ENCODE data around the gene COA4. TPM values are rescaled to one million over a fixed set of nuclear protein-coding genes. Genes with fewer than 3 reads are reported as not detected.

Gene COA4
- total RNA-seq, 1 experiment from 2014 or later: 79.7 TPM

DNA sequence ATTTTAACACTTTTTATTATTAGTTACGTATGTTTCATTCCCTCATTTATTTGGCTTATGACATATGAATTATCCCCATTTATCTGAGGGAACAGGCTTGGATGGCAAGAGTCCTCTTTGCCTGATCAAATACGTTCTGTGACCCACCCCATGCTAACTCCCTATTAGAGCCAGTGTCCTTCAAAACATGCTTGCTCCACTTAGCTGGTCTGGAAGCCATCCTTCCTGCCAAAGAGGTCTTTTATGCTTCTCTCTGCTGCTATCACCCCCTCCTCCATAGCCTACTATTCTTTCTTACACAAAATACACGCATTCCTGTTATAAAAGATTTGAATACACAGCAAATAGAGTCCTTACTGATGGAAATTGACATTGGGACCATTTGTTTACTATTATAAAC lies 6.4 kb downstream of the COA4 start:
- intact Hi-C loops (cut with micrococcal nuclease; ENCODE audit: unreplicated experiment): no loop called here
- ChIA-PET CTCF (no interaction called here), POLR2A (ENCODE audit: unreplicated experiment) (interaction anchor here (0.5 kb wide), 1 partner anchor 71 kb away, joined by 3 read pairs; no protein-coding TSS in a partner anchor)
- TF ChIP-seq, protein P1, sequence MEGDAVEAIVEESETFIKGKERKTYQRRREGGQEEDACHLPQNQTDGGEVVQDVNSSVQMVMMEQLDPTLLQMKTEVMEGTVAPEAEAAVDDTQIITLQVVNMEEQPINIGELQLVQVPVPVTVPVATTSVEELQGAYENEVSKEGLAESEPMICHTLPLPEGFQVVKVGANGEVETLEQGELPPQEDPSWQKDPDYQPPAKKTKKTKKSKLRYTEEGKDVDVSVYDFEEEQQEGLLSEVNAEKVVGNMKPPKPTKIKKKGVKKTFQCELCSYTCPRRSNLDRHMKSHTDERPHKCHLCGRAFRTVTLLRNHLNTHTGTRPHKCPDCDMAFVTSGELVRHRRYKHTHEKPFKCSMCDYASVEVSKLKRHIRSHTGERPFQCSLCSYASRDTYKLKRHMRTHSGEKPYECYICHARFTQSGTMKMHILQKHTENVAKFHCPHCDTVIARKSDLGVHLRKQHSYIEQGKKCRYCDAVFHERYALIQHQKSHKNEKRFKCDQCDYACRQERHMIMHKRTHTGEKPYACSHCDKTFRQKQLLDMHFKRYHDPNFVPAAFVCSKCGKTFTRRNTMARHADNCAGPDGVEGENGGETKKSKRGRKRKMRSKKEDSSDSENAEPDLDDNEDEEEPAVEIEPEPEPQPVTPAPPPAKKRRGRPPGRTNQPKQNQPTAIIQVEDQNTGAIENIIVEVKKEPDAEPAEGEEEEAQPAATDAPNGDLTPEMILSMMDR (conservative IDR thresholded peaks at IDR 0.05): no peak
- TF ChIP-seq EZH2 (IDR thresholded peaks at IDR 0.05; ENCODE audit: low read depth): no peak
- H2AFZ ChIP-seq: no peak overlapping the region
- no peak for DNase-seq
- no peak overlapping the region for H3K27ac ChIP-seq
- H3K36me3 ChIP-seq (ENCODE audit: low read depth): peaks cover 36% of the 10 kb centered on the region
- H3K4me1 ChIP-seq (replicated peaks; ENCODE audit: insufficient read depth): peaks cover 11% of the 10 kb centered on the region
- BruUV-seq (replicated peaks): no TSS peak
- no peaks in the 10 kb centered on the region for H3K9me3 ChIP-seq (ENCODE audit: insufficient read depth, low read depth)
- peaks cover 8% of the 10 kb centered on the region; the same call in 1 of the 2 replicates for H4K20me1 ChIP-seq (ENCODE audit: insufficient read depth)
- H3K9me2 ChIP-seq (ENCODE audit: insufficient read depth): no peaks in the 10 kb centered on the region
- H3K27me3 ChIP-seq (ENCODE audit: insufficient read depth, low read depth): no peaks in the 10 kb centered on the region
- H3K4me3 ChIP-seq: no peak overlapping the region
- peaks cover 22% of the 10 kb centered on the region for H3K79me2 ChIP-seq (ENCODE audit: low read depth)
- H3K4me2 ChIP-seq: no peak overlapping the region
- H3F3A ChIP-seq (ENCODE audit: insufficient read depth, low read depth): peaks cover 48% of the 10 kb centered on the region

DNA sequence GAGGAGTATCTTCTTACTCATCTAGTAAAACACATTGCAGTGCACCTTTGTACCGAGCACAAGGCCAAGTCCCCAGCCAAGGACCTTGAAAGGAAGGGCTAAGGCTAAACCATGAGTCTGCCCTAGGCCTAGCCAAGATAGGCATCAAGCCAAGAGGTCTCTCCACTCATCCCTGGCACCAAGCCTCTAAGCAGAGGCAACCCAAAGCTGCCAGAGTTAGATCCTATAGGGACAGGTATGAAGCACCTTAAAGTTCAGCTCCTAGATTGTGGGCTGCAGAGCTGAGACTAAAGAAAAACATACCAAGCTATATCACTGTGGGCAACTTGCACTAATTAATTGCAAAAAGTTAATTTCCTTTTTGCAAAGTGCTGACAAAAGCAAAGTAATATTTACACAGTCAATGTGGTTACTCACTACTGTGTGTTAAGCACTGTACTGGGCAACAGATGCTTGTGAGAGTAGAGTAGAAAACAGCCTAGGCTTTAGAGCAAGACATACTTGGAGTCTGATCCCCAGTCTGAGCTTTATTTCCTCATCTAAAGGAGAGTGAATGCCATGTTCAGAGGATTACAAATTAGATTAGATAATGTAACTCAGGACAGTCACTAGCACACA lies 7.2 kb downstream of the COA4 start:
- Histone ChIP-seq H3K36me3 (ENCODE audit: low read depth) (peaks cover 28% of the 10 kb centered on the region), H3K4me2 (no peak overlapping the region), H3K9me3 (ENCODE audit: insufficient read depth, low read depth) (no peaks in the 10 kb centered on the region), H3F3A (ENCODE audit: insufficient read depth, low read depth) (peaks cover 45% of the 10 kb centered on the region), H4K20me1 (ENCODE audit: insufficient read depth) (peaks cover 8% of the 10 kb centered on the region; the same call in 1 of the 2 replicates), H3K9me2 (ENCODE audit: insufficient read depth) (no peaks in the 10 kb centered on the region), H2AFZ (no peak overlapping the region), H3K79me2 (ENCODE audit: low read depth) (peaks cover 14% of the 10 kb centered on the region), H3K27ac (no peak overlapping the region), H3K27me3 (ENCODE audit: insufficient read depth, low read depth) (no peaks in the 10 kb centered on the region), H3K4me3 (no peak overlapping the region), H3K4me1 (replicated peaks; ENCODE audit: insufficient read depth) (0 out of 2 replicates have a peak, but pooled peaks cover 5% of the 10 kb centered on the region)
- no peak for DNase-seq
- TF ChIP-seq EZH2 (IDR thresholded peaks at IDR 0.05; ENCODE audit: low read depth): no peak
- TF ChIP-seq, protein P1 (conservative IDR thresholded peaks at IDR 0.05): no peak
- no TSS peak for BruUV-seq (replicated peaks)
- CTCF ChIA-PET: interaction anchor here (0.6 kb wide), 1 partner anchor 582 kb away, joined by 6 read pairs; no protein-coding TSS in a partner anchor
- POLR2A ChIA-PET (ENCODE audit: unreplicated experiment): interaction anchor here (0.5 to 0.6 kb wide), 2 partner anchors 70 to 105 kb away, joined by 3 read pairs; no protein-coding TSS in a partner anchor
- intact Hi-C loops (cut with micrococcal nuclease; ENCODE audit: unreplicated experiment): no loop called here

DNA sequence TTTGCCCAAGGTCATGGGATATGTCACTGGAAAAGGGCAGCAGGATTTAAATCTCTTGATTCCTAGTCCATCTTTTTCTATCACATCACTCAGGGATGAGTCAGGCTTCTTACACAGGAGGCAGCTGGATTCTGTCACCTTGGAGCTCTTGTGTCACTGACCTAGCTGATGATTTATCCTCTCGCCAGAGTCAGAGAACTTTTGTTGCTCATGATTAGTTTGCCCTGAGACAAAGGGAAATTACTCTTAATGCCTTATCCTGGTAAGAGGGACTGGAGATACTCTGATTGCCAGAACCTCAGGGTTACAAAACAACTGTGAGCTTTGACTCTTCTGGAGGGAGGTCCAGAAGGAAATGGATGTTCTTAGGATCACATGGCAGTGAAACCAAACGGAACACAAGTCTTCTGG lies 10.1 kb downstream of the COA4 start:
- Histone ChIP-seq H3K9me3 (ENCODE audit: insufficient read depth, low read depth) (no peaks in the 10 kb centered on the region), H3K4me1 (replicated peaks; ENCODE audit: insufficient read depth) (0 out of 2 replicates have a peak, but pooled peaks cover 5% of the 10 kb centered on the region), H3K4me3 (no peak overlapping the region), H3K79me2 (ENCODE audit: low read depth) (no peaks in the 10 kb centered on the region), H3K27ac (peak overlapping the region; percentile 14; the same call in 1 of the 2 replicates), H4K20me1 (ENCODE audit: insufficient read depth) (peaks cover 8% of the 10 kb centered on the region; the same call in 1 of the 2 replicates), H3K27me3 (ENCODE audit: insufficient read depth, low read depth) (no peaks in the 10 kb centered on the region), H3K36me3 (ENCODE audit: low read depth) (peaks cover 8% of the 10 kb centered on the region; the same call in 1 of the 2 replicates), H3K4me2 (no peak overlapping the region), H3F3A (ENCODE audit: insufficient read depth, low read depth) (peaks cover 42% of the 10 kb centered on the region), H2AFZ (no peak overlapping the region), H3K9me2 (ENCODE audit: insufficient read depth) (no peaks in the 10 kb centered on the region)
- intact Hi-C loops (cut with micrococcal nuclease; ENCODE audit: unreplicated experiment): no loop called here
- no TSS peak for BruUV-seq (replicated peaks)
- TF ChIP-seq, protein P1 (conservative IDR thresholded peaks at IDR 0.05): no peak
- TF ChIP-seq EZH2 (IDR thresholded peaks at IDR 0.05; ENCODE audit: low read depth): no peak
- ChIA-PET POLR2A (ENCODE audit: unreplicated experiment) (interaction anchor here (0.6 kb wide), 2 partner anchors 15 to 1122 kb away, joined by 6 to 16 read pairs; no protein-coding TSS in a partner anchor), CTCF (interaction anchor here (0.6 kb wide), 1 partner anchor 186 kb away, joined by 10 read pairs; no protein-coding TSS in a partner anchor)
- peak in 1 of 2 experiments; percentile 71 for DNase-seq

Measured in PC-9 (cell line).